Activated effector memory CD4-positive, alpha-beta T cell treated with Interleukin-2 at 50 U/mL for 16 hours (primary cell): ENCODE measurements around the gene ZNF367.
"Not testable (repeated sequence)": the region's sequence is repeated elsewhere in the genome, so short reads cannot be mapped to it uniquely, and the experiment has no call there.

Source experiments
- DNase-seq: peaks from one replicate; pipeline ENCODE4 v3.0.0-alpha.2; 2020

Gene ZNF367

DNA sequence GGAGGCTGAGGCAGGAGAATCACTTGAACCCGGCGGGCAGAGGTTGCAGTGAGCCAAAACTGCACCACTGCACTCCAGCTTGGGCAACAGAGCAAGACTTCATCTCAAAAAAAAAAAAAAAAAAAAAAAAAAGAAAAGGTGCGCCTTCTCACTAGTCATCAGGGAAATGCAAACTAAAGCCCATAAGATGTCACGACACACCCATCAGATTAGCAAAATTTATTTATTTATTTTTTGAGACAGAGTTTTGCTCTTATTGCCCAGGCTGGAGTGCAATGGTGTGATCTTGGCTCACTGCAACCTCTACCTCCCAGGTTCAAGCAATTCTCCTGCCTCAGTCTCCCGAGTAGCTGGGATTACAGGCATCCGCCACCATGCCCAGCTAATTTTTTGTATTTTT, 57.6 kb downstream of the ZNF367 start:
- DNase-seq: not testable (repeated sequence)

DNA sequence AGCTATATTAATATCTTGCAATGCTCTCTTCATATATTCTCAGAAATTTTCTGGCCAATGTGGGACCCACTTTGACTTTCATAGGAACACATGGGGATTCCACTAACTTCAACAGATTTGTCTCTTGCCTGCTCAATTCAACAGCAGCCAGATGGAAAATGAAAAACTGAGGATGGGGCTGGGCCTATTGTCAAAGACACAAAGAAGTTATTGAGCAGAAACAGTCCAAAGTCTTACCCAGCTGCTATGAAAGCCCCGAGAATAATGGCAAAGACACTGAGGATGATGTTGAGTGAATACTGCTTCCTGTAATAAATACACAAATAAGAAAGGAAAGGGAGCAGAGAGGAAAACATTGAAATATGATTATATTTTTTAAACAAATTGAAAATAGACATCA, 67.3 kb downstream of the ZNF367 start:
- DNase-seq: no peak

DNA sequence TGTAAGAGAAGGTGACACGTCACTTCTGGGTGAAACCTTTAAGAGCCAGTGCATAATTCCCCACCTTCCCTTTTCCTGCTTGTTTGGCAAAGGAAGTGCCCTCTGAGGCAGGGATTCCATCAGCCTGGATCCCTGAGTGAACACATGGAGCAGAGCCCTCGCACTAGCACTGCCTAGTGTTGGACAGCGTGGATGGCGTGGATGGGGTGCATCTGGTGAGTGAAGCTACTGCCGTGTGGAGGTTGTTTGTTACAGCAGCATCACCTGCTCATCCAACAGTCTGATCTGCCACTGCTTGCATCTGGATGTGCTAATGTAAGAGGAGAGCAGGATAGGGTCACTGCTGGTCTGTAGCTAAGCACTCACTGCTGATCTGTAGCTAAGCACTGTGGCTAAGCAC, 69.9 kb downstream of the ZNF367 start:
- DNase-seq: no peak

- no peak for DNase-seq
Measured at GRCh38 chr9:96345551-96345950, 72.6 kb downstream of the ZNF367 start.

- no peak for DNase-seq
Measured at GRCh38 chr9:96344458-96345180, 73.6 kb downstream of the ZNF367 start.

DNA sequence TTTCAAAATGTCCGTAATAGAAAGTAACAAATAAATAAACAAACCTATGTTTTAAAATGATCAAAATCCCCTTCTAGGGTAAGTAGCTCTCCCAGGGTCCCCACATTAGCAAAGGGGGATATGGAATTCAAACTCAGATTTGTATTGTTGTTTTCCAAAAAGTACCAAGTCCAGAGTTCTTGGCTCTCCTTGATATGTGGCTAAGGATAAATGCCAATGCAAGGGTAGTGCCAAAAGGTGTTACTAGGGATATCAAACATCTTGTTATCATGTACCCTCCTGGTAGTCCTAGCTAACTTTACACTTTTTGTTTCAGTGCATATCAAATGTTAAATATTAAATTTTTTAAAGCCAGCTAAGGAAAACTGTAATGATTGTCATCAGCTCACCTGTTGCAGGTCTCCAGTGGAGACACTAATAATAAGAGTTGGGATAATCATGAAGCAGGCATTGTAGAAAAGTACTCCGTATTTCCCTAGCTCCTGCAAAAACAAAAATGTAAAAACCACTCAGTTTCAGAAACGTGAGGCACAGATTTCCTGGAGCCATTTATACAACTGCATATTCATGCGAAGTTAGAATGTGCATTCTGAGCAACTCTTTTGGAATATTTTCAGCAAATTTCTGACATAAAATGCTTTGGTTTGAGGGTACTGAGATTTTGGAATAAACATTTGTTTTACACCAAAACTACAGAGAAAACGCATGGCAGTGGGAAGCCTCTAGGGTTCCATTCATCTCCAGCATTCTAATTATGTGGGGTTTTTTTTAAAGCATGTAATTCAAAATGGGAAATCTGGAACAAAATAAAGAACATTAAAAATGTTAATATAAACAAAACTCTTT, 74.4 kb downstream of the ZNF367 start:
- no peak for DNase-seq

DNA sequence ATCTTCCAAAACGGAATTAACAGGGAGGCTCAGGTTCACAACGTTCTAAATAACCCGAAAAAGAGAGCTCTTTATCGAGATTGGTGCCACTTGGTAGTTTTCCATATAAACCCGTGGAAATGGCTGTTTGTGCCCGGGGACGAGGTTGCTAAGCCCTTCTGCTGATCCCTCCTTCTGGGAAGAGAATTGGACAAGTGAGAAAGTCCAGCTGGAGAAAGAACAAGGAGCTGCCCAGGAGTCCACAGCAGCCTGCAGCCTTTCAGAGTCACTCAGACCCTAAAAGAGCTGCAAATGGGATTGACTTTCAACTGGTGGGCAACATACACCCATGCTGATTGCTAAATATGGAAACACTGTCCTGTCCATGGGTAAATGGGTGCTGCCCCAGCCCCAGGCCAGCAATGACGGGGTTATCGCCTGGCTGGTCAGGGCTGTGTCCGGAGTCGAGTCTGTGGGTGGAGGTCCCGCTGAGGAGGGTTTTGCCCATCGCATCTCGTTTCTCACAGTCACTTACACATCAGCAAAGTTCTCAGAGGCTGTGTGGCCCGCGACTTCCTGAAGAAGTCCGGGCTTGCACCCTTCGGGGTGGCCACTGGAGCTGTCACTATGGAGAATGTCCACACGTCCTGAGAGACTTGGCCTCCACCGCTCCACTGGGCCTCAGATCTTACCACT, 75.5 kb downstream of the ZNF367 start:
- no peak for DNase-seq

DNA sequence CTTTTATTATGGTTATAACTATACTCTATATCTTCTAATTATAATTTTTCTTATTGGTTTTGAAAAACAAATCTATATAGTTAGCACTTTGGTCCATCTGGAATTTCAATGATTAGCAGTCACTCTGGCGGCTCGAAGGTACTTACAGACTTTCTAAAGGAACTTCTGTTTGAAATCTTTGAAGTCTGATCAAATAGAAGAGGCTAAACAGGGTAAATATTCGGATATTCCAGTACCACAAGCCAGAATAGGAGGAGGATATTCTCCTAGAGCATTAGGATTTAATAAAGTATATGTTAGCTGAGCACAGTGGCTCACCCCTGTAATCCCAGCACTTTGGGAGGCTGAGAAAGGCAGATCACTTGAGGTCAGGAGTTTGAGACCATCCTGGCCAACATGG, 77.5 kb downstream of the ZNF367 start:
- no peak for DNase-seq

DNA sequence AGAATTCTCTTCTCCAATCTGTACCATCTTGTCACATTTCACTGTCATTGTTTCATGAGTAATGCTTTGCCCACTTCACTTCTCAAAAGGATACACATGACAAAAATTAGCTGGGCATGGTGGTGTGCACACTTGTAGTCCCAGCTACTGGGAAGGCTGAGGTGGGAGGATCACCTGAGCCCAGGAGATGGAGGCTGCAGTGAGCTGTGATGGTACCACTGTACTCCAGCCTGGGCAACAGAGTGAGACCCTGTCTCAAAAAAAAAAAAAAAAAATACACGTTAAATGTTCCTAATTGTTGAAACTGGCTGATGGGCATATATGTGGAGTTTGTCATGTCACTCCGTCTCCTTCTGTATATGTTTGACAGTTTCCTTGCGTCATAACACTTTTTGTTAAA, 79.9 kb downstream of the ZNF367 start:
- DNase-seq: no peak
